ENCODE measurements around the gene TMEM198. TPM values are rescaled to one million over a fixed set of nuclear protein-coding genes. Genes with fewer than 3 reads are reported as not detected.
A peak's percentile ranks its signal among the peaks of the same experiment; 100 is the strongest.

Gene TMEM198
- total and polyA plus RNA-seq, 2 donors (not counting 3 experiments of a cell fraction or from before 2014, with no cell fraction given), result not detected

DNA sequence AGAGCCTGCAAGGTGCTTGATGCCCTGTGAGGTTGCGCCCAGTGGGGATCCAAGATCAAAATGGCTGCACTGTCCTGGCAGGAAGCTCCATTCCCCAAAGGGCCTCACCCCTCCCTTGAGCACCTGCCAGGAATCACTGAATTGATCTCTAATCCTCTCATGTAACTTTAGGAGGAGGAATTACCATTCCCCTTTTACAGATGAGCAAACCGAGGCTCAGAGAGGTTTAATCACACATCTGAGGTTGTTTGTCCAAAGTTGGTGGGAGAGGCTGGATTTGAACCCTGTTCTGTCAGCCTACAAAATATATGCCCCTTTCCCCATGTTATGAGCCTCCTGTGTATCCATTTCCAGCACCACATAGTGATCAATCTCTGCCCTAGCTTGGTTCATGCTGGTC, 19.0 kb upstream of the TMEM198 start:
- POLR2A ChIA-PET, result no interaction called here
- no TSS peak for BruUV-seq (replicated peaks)
- no peaks in the 10 kb centered on the region for H4K20me1 ChIP-seq (replicated peaks; ENCODE audit: control insufficient read depth, extremely low read depth, insufficient read depth, low read length)
- H2AFZ ChIP-seq (ENCODE audit: low read depth, low read length), result no peak overlapping the region
- no peaks in the 10 kb centered on the region for H3K79me2 ChIP-seq (ENCODE audit: control insufficient read depth, insufficient read depth, low read length)
- no peak overlapping the region for H3K4me2 ChIP-seq (ENCODE audit: insufficient read depth, low read length)
- H3K4me3 ChIP-seq (replicated peaks in 1 of 3; ENCODE audit: insufficient read depth in 1 of 3, low read depth in 1 of 3, low read length in 3 of 3), result no peak overlapping the region
- H3K9me3 ChIP-seq (replicated peaks; ENCODE audit: control insufficient read depth, insufficient read depth, low read length), result no peaks in the 10 kb centered on the region
- H3K9me1 ChIP-seq (replicated peaks; ENCODE audit: control insufficient read depth, extremely low read depth, insufficient read depth, low read length), result no peaks in the 10 kb centered on the region
- intact Hi-C loops (cut with micrococcal nuclease), result no loop called here
- H3K9ac ChIP-seq (replicated peaks; ENCODE audit: extremely low read depth, insufficient read depth, low read length), result no peak overlapping the region
- TF ChIP-seq, protein P1, sequence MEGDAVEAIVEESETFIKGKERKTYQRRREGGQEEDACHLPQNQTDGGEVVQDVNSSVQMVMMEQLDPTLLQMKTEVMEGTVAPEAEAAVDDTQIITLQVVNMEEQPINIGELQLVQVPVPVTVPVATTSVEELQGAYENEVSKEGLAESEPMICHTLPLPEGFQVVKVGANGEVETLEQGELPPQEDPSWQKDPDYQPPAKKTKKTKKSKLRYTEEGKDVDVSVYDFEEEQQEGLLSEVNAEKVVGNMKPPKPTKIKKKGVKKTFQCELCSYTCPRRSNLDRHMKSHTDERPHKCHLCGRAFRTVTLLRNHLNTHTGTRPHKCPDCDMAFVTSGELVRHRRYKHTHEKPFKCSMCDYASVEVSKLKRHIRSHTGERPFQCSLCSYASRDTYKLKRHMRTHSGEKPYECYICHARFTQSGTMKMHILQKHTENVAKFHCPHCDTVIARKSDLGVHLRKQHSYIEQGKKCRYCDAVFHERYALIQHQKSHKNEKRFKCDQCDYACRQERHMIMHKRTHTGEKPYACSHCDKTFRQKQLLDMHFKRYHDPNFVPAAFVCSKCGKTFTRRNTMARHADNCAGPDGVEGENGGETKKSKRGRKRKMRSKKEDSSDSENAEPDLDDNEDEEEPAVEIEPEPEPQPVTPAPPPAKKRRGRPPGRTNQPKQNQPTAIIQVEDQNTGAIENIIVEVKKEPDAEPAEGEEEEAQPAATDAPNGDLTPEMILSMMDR (IDR thresholded peaks at IDR 0.05; ENCODE audit: extremely low read depth in 1 of 2, insufficient read depth in 1 of 2, low read depth in 1 of 2, low read length in 2 of 2), result no peak
- TF ChIP-seq EZH2 (IDR thresholded peaks at IDR 0.05; ENCODE audit: borderline replicate concordance, low read depth, low read length, severe bottlenecking) (peak; percentile 43), POLR2A (IDR thresholded peaks at IDR 0.05; ENCODE audit: low read depth, low read length) (no peak)
- FAIRE-seq, result no peak
- H3K27me3 ChIP-seq (ENCODE audit: control insufficient read depth in 2 of 2, insufficient read depth in 2 of 2, low read length in 2 of 2), result peaks cover 69 to 72% of the 10 kb centered on the region in 2 experiments
- CTCF ChIA-PET, result interaction anchor here (1.7 to 12.6 kb wide), 4 partner anchors 13 to 122 kb away, joined by 4 to 731 read pairs (median 168); partner anchors contain the start of gene GMPPA
- no peak overlapping the region for H3K27ac ChIP-seq (ENCODE audit: insufficient read depth, low read depth, low read length)
- DNase-seq (ENCODE audit: low read depth, low spot score), result no peak
- dilution Hi-C loops (cut with MboI; ENCODE audit: extremely low pct_ligation_motif_present, low sequenced_read_pairs), result no loop called here
- H3K4me1 ChIP-seq (ENCODE audit: control insufficient read depth, extremely low read depth, insufficient read depth, low read length), result no peaks in the 10 kb centered on the region
- no peaks in the 10 kb centered on the region for H3K36me3 ChIP-seq (ENCODE audit: control insufficient read depth in 2 of 2, extremely low read depth in 1 of 2, insufficient read depth in 2 of 2, low read length in 2 of 2)

DNA sequence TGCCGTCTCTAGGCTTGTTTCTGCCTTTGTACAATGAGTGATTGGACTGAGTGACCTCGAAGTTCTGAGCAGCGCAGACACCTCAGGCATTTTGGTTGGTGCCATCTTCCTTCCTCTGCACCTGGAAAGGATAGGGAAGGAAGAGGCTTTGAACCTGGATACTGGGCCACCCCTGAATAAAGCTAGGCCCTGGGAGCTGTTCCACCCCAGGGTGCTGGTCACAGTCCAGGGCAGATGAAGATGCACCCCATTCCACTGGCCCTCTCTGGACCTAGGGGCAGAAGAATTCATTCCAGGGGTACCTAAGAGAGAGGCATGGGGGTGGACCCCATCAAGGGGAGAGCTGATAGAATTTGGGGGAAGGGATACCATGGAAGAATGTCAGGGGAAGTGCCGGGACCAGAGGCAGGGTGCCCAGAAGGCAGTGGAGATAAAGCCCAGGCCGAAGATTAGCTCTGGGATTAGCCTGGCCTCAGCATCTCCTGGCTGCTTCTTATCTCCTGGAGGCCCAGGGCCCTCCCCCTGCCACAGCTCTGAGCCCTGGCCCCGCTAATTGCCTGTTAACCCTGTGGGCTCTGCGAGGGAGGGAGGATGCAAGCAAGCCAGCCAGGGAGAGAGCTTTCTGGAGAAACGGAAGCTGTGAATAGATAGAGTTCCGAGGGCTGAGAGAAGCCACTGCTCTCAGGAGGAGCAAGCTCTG, 18.1 kb upstream of the TMEM198 start:
- H3K4me1 ChIP-seq (ENCODE audit: control insufficient read depth, extremely low read depth, insufficient read depth, low read length), result no peaks in the 10 kb centered on the region
- ChIA-PET CTCF (interaction anchor here (0.9 to 12.6 kb wide), 7 partner anchors 8 to 123 kb away, joined by 4 to 731 read pairs (median 7); partner anchors contain the start of gene GMPPA), POLR2A (no interaction called here)
- H2AFZ ChIP-seq (ENCODE audit: low read depth, low read length), result no peak overlapping the region
- dilution Hi-C loops (cut with MboI; ENCODE audit: extremely low pct_ligation_motif_present, low sequenced_read_pairs), result no loop called here
- no TSS peak for BruUV-seq (replicated peaks)
- H3K9me1 ChIP-seq (replicated peaks; ENCODE audit: control insufficient read depth, extremely low read depth, insufficient read depth, low read length), result no peaks in the 10 kb centered on the region
- no peaks in the 10 kb centered on the region for H4K20me1 ChIP-seq (replicated peaks; ENCODE audit: control insufficient read depth, extremely low read depth, insufficient read depth, low read length)
- DNase-seq (ENCODE audit: low read depth, low spot score) (no peak), FAIRE-seq (no peak)
- H3K27ac ChIP-seq (ENCODE audit: insufficient read depth, low read depth, low read length), result no peak overlapping the region
- H3K27me3 ChIP-seq (ENCODE audit: control insufficient read depth in 2 of 2, insufficient read depth in 2 of 2, low read length in 2 of 2), result peaks cover 68 to 72% of the 10 kb centered on the region in 2 experiments
- H3K4me3 ChIP-seq (replicated peaks in 1 of 3; ENCODE audit: insufficient read depth in 1 of 3, low read depth in 1 of 3, low read length in 3 of 3), result no peak overlapping the region
- no peaks in the 10 kb centered on the region for H3K9me3 ChIP-seq (replicated peaks; ENCODE audit: control insufficient read depth, insufficient read depth, low read length)
- TF ChIP-seq EZH2 (IDR thresholded peaks at IDR 0.05; ENCODE audit: borderline replicate concordance, low read depth, low read length, severe bottlenecking) (peak; percentile 21), MYC (IDR thresholded peaks at IDR 0.05; ENCODE audit: low read depth, low read length) (no peak)
- intact Hi-C loops (cut with micrococcal nuclease), result no loop called here
- no peak overlapping the region for H3K9ac ChIP-seq (replicated peaks; ENCODE audit: extremely low read depth, insufficient read depth, low read length)
- no peaks in the 10 kb centered on the region for H3K79me2 ChIP-seq (ENCODE audit: control insufficient read depth, insufficient read depth, low read length)
- H3K36me3 ChIP-seq (ENCODE audit: control insufficient read depth in 2 of 2, extremely low read depth in 1 of 2, insufficient read depth in 2 of 2, low read length in 2 of 2), result no peaks in the 10 kb centered on the region
- H3K4me2 ChIP-seq (ENCODE audit: insufficient read depth, low read length), result no peak overlapping the region
